ENCODE measurements around the gene CTNNA2.

Gene CTNNA2

GRCh38 chr2:79580175-79580574 lies 67.3 kb downstream of the CTNNA2 start:
- no peak for TF ChIP-seq EZH2 (IDR thresholded peaks at IDR 0.05; ENCODE audit: borderline replicate concordance, low read depth, low read length, severe bottlenecking)
- no peak for TF ChIP-seq CTCF (IDR thresholded peaks at IDR 0.05; ENCODE audit: borderline replicate concordance, extremely low read depth, low read length, poor library complexity, severe bottlenecking)
- no peak for DNase-seq

GRCh38 chr2:79585701-79586433 lies 73.0 kb downstream of the CTNNA2 start:
- no peaks in the 10 kb centered on the region for H3K36me3 ChIP-seq (ENCODE audit: insufficient read depth, low read length)
- H3K9me3 ChIP-seq (ENCODE audit: insufficient read depth, low read length, severe bottlenecking): no peaks in the 10 kb centered on the region
- no peaks in the 10 kb centered on the region for H3K27me3 ChIP-seq (ENCODE audit: insufficient read depth, low read length, poor library complexity)
- H3K4me2 ChIP-seq (ENCODE audit: insufficient read depth, low read length): no peak overlapping the region
- no peak overlapping the region for H3K9ac ChIP-seq (ENCODE audit: low read depth, low read length)
- H3K27ac ChIP-seq (ENCODE audit: low read length): no peak overlapping the region
- TF ChIP-seq CTCF (IDR thresholded peaks at IDR 0.05; ENCODE audit: borderline replicate concordance, extremely low read depth, low read length, poor library complexity, severe bottlenecking): no peak
- TF ChIP-seq EZH2 (IDR thresholded peaks at IDR 0.05; ENCODE audit: borderline replicate concordance, low read depth, low read length, severe bottlenecking): no peak
- no peak overlapping the region for H2AFZ ChIP-seq (ENCODE audit: low read depth, low read length)
- no peaks in the 10 kb centered on the region for H3K79me2 ChIP-seq (ENCODE audit: insufficient read depth, low read length)
- no peaks in the 10 kb centered on the region for H3K4me1 ChIP-seq (ENCODE audit: insufficient read depth, low read length)
- no peaks in the 10 kb centered on the region for H4K20me1 ChIP-seq (ENCODE audit: insufficient read depth, low read length)
- H3K4me3 ChIP-seq (ENCODE audit: low read depth in 1 of 2, low read length in 2 of 2): no peak overlapping the region
- DNase-seq: no peak
- ATAC-seq (ENCODE audit: insufficient read depth, low read depth): no peak

More at GRCh38 chr2:79580175-79580574, 67.3 kb downstream of the CTNNA2 start:
- H2AFZ ChIP-seq (ENCODE audit: low read depth, low read length): no peak overlapping the region
- H3K4me3 ChIP-seq (ENCODE audit: low read depth in 1 of 2, low read length in 2 of 2): no peak overlapping the region
- no peak overlapping the region for H3K27ac ChIP-seq (ENCODE audit: low read length)
- H4K20me1 ChIP-seq (ENCODE audit: insufficient read depth, low read length): no peaks in the 10 kb centered on the region
- no peaks in the 10 kb centered on the region for H3K9me3 ChIP-seq (ENCODE audit: insufficient read depth, low read length, severe bottlenecking)
- no peaks in the 10 kb centered on the region for H3K36me3 ChIP-seq (ENCODE audit: insufficient read depth, low read length)
- no peak overlapping the region for H3K9ac ChIP-seq (ENCODE audit: low read depth, low read length)
- no peak overlapping the region for H3K4me2 ChIP-seq (ENCODE audit: insufficient read depth, low read length)
- no peaks in the 10 kb centered on the region for H3K4me1 ChIP-seq (ENCODE audit: insufficient read depth, low read length)
- no peaks in the 10 kb centered on the region for H3K79me2 ChIP-seq (ENCODE audit: insufficient read depth, low read length)
- no peak for ATAC-seq (ENCODE audit: insufficient read depth, low read depth)
- H3K27me3 ChIP-seq (ENCODE audit: insufficient read depth, low read length, poor library complexity): no peaks in the 10 kb centered on the region

GRCh38 chr2:79591281-79591680 lies 78.4 kb downstream of the CTNNA2 start:
- ATAC-seq (ENCODE audit: insufficient read depth, low read depth) (no peak), DNase-seq (no peak)
- Histone ChIP-seq H3K36me3 (ENCODE audit: insufficient read depth, low read length) (no peaks in the 10 kb centered on the region), H3K9ac (ENCODE audit: low read depth, low read length) (no peak overlapping the region), H3K4me1 (ENCODE audit: insufficient read depth, low read length) (no peaks in the 10 kb centered on the region), H2AFZ (ENCODE audit: low read depth, low read length) (no peak overlapping the region), H3K9me3 (ENCODE audit: insufficient read depth, low read length, severe bottlenecking) (no peaks in the 10 kb centered on the region), H3K4me2 (ENCODE audit: insufficient read depth, low read length) (no peak overlapping the region), H3K27ac (ENCODE audit: low read length) (no peak overlapping the region), H3K4me3 (ENCODE audit: low read depth in 1 of 2, low read length in 2 of 2) (no peak overlapping the region), H3K79me2 (ENCODE audit: insufficient read depth, low read length) (no peaks in the 10 kb centered on the region), H4K20me1 (ENCODE audit: insufficient read depth, low read length) (no peaks in the 10 kb centered on the region), H3K27me3 (ENCODE audit: insufficient read depth, low read length, poor library complexity) (no peaks in the 10 kb centered on the region)
- TF ChIP-seq EZH2 (IDR thresholded peaks at IDR 0.05; ENCODE audit: borderline replicate concordance, low read depth, low read length, severe bottlenecking) (no peak), CTCF (IDR thresholded peaks at IDR 0.05; ENCODE audit: borderline replicate concordance, extremely low read depth, low read length, poor library complexity, severe bottlenecking) (no peak)
